HEK293 (cell line): ENCODE results near the gene MCM7.
A peak's percentile ranks its signal among the peaks of the same experiment; 100 is the strongest.

ENCODE experiments used
- CTCF ChIA-PET: fragments of 350-600 bp; formaldehyde crosslinking; extraction: SDS; loops from one replicate; lab custom pipeline; 2021; ENCODE audit warnings: antibody characterized with exemption; lab: Yijun Ruan, JAX
- POLR2A ChIA-PET: fragments of 300-600 bp; formaldehyde crosslinking; extraction: SDS; loops from one replicate; lab custom pipeline; 2020; ENCODE audit warnings: antibody characterized with exemption, inconsistent platforms; lab: Yijun Ruan, JAX
- H3K27ac ChIP-seq: fragments of 200-500 bp; sonication (Bioruptor generic); 2 replicates; pipeline ENCODE4 v1.5.1; 2014; ENCODE audit warnings: low read depth, low read length, control low read depth, inconsistent platforms; ENCODE audit errors: extremely low read depth
- H3K36me3 ChIP-seq, 2 experiments: fragments of 200-500 bp in 1 of 2; sonication (Bioruptor generic) in 1 of 2; 1 replicate in 1 of 2; 2 replicates in 1 of 2; pipeline ENCODE4 v1.5.1; 2014 to 2017; ENCODE audit warnings: inconsistent platforms in 2 of 2, low read length in 2 of 2; ENCODE audit not compliant: control insufficient read depth in 2 of 2, insufficient read depth in 1 of 2
- H3K4me1 ChIP-seq: fragments of 200-500 bp; sonication (Bioruptor generic); 2 replicates; pipeline ENCODE4 v1.5.1; 2014; ENCODE audit warnings: mild to moderate bottlenecking, low read length, inconsistent platforms; ENCODE audit not compliant: control insufficient read depth, insufficient read depth
- H3K4me3 ChIP-seq: 2 replicates; pipeline ENCODE4 v1.5.1; 2011; ENCODE audit warnings: low read depth, mild to moderate bottlenecking, control low read depth, low read length, moderate library complexity
- H3K9me3 ChIP-seq: fragments of 200-500 bp; sonication (Bioruptor generic); 2 replicates; pipeline ENCODE4 v1.5.1; 2014; ENCODE audit warnings: low read depth, low read length, inconsistent platforms; ENCODE audit not compliant: control insufficient read depth, insufficient read depth
- HOXA7 ChIP-seq: sonication (generic); formaldehyde crosslinking; IDR thresholded peaks from 2 replicates; pipeline ENCODE4 v1.8.1; 2022; ENCODE audit warnings: missing genetic modification reagents, borderline replicate concordance
- KLF1 ChIP-seq: fragments of 450-650 bp; formaldehyde crosslinking; IDR thresholded peaks from 2 replicates; pipeline ENCODE4 v1.5.1; 2016; ENCODE audit warnings: missing biosample characterization, missing genetic modification characterization
- SETDB1 ChIP-seq: IDR thresholded peaks from one replicate; pipeline ENCODE4 v1.6.1; 2017; ENCODE audit warnings: mild to moderate bottlenecking, low read length, moderate library complexity, mixed read lengths; ENCODE audit not compliant: insufficient read length
- ZBTB1 ChIP-seq: fragments of 450-650 bp; formaldehyde crosslinking; IDR thresholded peaks from 2 replicates; pipeline ENCODE4 v1.5.1; 2016; ENCODE audit warnings: missing biosample characterization, missing genetic modification characterization
- ZBTB17 ChIP-seq: fragments of 450-650 bp; formaldehyde crosslinking; IDR thresholded peaks from 2 replicates; pipeline ENCODE4 v1.5.1; 2016; ENCODE audit warnings: missing biosample characterization, missing genetic modification characterization
- ZFHX2 ChIP-seq: fragments of 450-650 bp; formaldehyde crosslinking; conservative IDR thresholded peaks from 2 replicates; pipeline ENCODE4 v1.5.1; 2016; ENCODE audit warnings: missing biosample characterization, missing genetic modification characterization
- ZFP37 ChIP-seq: fragments of 450-650 bp; formaldehyde crosslinking; IDR thresholded peaks from 2 replicates; pipeline ENCODE4 v1.5.1; 2016; ENCODE audit warnings: missing biosample characterization, missing genetic modification characterization
- ZFP41 ChIP-seq: fragments of 450-650 bp; formaldehyde crosslinking; IDR thresholded peaks from 2 replicates; pipeline ENCODE4 v1.5.1; 2016; ENCODE audit warnings: missing biosample characterization, missing genetic modification characterization, borderline replicate concordance
- ZNF211 ChIP-seq: fragments of 450-650 bp; formaldehyde crosslinking; IDR thresholded peaks from 2 replicates; pipeline ENCODE4 v1.5.1; 2016; ENCODE audit warnings: low read depth, missing biosample characterization, missing genetic modification characterization
- ZNF266 ChIP-seq: fragments of 450-650 bp; formaldehyde crosslinking; IDR thresholded peaks from 2 replicates; pipeline ENCODE4 v1.5.1; 2016; ENCODE audit warnings: missing biosample characterization, missing genetic modification characterization, low read depth
- ZNF341 ChIP-seq: fragments of 450-650 bp; formaldehyde crosslinking; IDR thresholded peaks from 2 replicates; pipeline ENCODE4; 2016; ENCODE audit warnings: low read depth, missing biosample characterization, missing genetic modification characterization
- ZNF530 ChIP-seq: fragments of 450-650 bp; formaldehyde crosslinking; IDR thresholded peaks from 2 replicates; pipeline ENCODE4 v1.5.1; 2016; ENCODE audit warnings: low read depth, missing biosample characterization, missing genetic modification characterization
- ZNF544 ChIP-seq: fragments of 450-650 bp; formaldehyde crosslinking; IDR thresholded peaks from 2 replicates; pipeline ENCODE4 v1.5.0; 2017; ENCODE audit warnings: missing biosample characterization, missing genetic modification characterization
- ZNF558 ChIP-seq: fragments of 450-650 bp; formaldehyde crosslinking; IDR thresholded peaks from 2 replicates; pipeline ENCODE4 v1.5.1; 2016; ENCODE audit warnings: missing biosample characterization, missing genetic modification characterization
- ZNF600 ChIP-seq: fragments of 450-650 bp; formaldehyde crosslinking; IDR thresholded peaks from 2 replicates; pipeline ENCODE4 v1.5.1; 2016; ENCODE audit warnings: missing biosample characterization, missing genetic modification characterization
- ZNF664 ChIP-seq: fragments of 450-650 bp; formaldehyde crosslinking; IDR thresholded peaks from 2 replicates; pipeline ENCODE4 v1.5.1; 2016; ENCODE audit warnings: missing biosample characterization, missing genetic modification characterization
- TF ChIP-seq, protein P1 (sequence below): fragments of 450-650 bp; formaldehyde crosslinking; IDR thresholded peaks from 2 replicates; pipeline ENCODE4 v1.5.1; 2016; ENCODE audit warnings: missing biosample characterization, missing genetic modification characterization
- TF ChIP-seq, protein P2 (sequence below): fragments of 450-650 bp; formaldehyde crosslinking; IDR thresholded peaks from 2 replicates; pipeline ENCODE4 v1.5.1; 2017; ENCODE audit warnings: missing biosample characterization, missing genetic modification characterization
- TF ChIP-seq, protein P3 (sequence below): fragments of 450-650 bp; formaldehyde crosslinking; IDR thresholded peaks from 2 replicates; pipeline ENCODE4 v1.5.1; 2016; ENCODE audit warnings: missing biosample characterization, missing genetic modification characterization

The MCM7 gene

DNA sequence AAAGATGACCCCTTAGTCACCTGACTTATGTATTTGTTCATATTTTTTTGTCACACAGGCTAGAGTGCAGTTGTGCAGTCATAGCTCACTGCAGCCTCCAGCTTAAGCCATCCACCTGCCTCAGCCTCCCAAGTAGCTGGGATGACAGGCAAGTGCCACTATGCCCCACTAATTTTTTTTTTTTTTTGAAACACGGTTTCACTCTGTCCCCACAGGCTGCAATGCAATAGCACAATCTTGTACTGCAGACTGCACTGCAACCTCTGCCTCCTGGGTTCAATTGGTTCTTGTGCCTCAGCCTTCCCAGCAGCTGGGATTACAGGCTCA, 27.4 kb upstream of the MCM7 start:
- ChIA-PET CTCF (interaction anchor here (0.5 to 8.7 kb wide), 16 partner anchors 12 to 659 kb away, joined by 3 to 119 read pairs (median 3); no protein-coding TSS in a partner anchor), POLR2A (interaction anchor here (0.5 to 3.7 kb wide), 2 partner anchors 27 to 705 kb away, joined by 3 to 31 read pairs; partner anchors contain the start of genes AP4M1 and MCM7)
- Histone ChIP-seq H3K4me3 (no peak overlapping the region), H3K4me1 (no peaks in the 10 kb centered on the region; the same call in 1 of the 2 replicates), H3K27ac (no peak overlapping the region), H3K36me3 (peaks cover 0 to 5% of the 10 kb centered on the region in 2 experiments; a peak in 2 of 3 replicates), H3K9me3 (no peaks in the 10 kb centered on the region)
- TF ChIP-seq ZNF664 (no peak), ZFP41 (tag by site-specific recombination) (no peak), ZFHX2 (tag by site-specific recombination) (no peak), ZBTB1 (tag by site-specific recombination) (no peak), SETDB1 (no peak), HOXA7 (no peak), ZNF544 (tag by site-specific recombination) (no peak), ZNF558 (tag by site-specific recombination) (no peak), KLF1 (tag by site-specific recombination) (no peak), ZNF211 (no peak), ZNF530 (no peak), ZFP37 (tag by site-specific recombination) (no peak)
- TF ChIP-seq, protein P1, sequence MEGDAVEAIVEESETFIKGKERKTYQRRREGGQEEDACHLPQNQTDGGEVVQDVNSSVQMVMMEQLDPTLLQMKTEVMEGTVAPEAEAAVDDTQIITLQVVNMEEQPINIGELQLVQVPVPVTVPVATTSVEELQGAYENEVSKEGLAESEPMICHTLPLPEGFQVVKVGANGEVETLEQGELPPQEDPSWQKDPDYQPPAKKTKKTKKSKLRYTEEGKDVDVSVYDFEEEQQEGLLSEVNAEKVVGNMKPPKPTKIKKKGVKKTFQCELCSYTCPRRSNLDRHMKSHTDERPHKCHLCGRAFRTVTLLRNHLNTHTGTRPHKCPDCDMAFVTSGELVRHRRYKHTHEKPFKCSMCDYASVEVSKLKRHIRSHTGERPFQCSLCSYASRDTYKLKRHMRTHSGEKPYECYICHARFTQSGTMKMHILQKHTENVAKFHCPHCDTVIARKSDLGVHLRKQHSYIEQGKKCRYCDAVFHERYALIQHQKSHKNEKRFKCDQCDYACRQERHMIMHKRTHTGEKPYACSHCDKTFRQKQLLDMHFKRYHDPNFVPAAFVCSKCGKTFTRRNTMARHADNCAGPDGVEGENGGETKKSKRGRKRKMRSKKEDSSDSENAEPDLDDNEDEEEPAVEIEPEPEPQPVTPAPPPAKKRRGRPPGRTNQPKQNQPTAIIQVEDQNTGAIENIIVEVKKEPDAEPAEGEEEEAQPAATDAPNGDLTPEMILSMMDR (tag by site-specific recombination) = no peak
- TF ChIP-seq, protein P2, sequence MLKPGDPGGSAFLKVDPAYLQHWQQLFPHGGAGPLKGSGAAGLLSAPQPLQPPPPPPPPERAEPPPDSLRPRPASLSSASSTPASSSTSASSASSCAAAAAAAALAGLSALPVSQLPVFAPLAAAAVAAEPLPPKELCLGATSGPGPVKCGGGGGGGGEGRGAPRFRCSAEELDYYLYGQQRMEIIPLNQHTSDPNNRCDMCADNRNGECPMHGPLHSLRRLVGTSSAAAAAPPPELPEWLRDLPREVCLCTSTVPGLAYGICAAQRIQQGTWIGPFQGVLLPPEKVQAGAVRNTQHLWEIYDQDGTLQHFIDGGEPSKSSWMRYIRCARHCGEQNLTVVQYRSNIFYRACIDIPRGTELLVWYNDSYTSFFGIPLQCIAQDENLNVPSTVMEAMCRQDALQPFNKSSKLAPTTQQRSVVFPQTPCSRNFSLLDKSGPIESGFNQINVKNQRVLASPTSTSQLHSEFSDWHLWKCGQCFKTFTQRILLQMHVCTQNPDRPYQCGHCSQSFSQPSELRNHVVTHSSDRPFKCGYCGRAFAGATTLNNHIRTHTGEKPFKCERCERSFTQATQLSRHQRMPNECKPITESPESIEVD = no peak
- TF ChIP-seq, protein P3, sequence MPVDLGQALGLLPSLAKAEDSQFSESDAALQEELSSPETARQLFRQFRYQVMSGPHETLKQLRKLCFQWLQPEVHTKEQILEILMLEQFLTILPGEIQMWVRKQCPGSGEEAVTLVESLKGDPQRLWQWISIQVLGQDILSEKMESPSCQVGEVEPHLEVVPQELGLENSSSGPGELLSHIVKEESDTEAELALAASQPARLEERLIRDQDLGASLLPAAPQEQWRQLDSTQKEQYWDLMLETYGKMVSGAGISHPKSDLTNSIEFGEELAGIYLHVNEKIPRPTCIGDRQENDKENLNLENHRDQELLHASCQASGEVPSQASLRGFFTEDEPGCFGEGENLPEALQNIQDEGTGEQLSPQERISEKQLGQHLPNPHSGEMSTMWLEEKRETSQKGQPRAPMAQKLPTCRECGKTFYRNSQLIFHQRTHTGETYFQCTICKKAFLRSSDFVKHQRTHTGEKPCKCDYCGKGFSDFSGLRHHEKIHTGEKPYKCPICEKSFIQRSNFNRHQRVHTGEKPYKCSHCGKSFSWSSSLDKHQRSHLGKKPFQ = no peak

DNA sequence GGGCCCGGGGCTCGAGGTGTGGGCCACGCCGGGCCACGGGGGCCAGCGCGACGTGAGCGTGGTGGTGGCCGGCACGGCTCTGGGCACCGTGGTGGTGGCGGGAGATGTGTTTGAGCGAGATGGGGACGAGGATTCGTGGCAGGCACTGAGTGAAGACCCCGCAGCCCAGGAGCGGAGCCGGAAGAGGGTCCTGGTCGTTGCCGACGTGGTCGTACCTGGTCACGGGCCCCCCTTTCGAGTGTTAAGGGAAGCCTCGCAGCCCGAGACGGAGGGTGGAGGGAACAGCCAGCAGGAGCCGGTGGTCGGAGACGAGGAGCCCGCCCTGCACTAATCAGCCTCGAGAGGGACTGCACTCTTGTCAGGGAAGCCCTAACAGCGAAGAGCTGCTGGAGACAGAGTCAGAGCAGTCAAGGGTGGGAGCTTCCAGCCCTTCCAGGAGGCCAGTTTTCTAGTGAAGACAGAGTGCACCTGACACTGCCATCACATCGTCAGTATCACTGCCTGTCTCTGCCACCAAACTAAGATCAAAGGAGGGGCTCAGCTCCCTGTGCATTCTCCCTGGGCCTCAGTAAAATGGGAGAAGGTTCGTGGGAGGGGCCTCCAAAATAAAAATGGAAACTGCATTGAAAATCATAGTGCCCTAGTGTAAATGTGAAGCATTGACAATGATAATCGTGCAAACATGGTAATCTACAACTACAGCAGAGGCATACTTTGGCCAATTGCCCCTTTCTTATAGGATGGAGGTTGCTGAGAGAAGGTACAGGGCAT, 26.9 kb upstream of the MCM7 start:
- POLR2A ChIA-PET = interaction anchor here (0.5 to 3.7 kb wide), 2 partner anchors 27 to 705 kb away, joined by 3 to 31 read pairs; partner anchors contain the start of genes AP4M1 and MCM7
- CTCF ChIA-PET = interaction anchor here (0.5 to 2.0 kb wide), 14 partner anchors 13 to 659 kb away, joined by 3 to 10 read pairs (median 3); no protein-coding TSS in a partner anchor
- Histone ChIP-seq H3K36me3 (peaks cover 0 to 5% of the 10 kb centered on the region in 2 experiments; a peak in 2 of 3 replicates), H3K9me3 (no peaks in the 10 kb centered on the region), H3K4me1 (no peaks in the 10 kb centered on the region; the same call in 1 of the 2 replicates), H3K4me3 (peak overlapping the region; percentile 79), H3K27ac (peak overlapping the region; percentile 98; the same call in 1 of the 2 replicates)
- TF ChIP-seq ZNF266 (no peak), ZNF341 (tag by site-specific recombination) (peak; percentile 96), ZNF600 (tag by site-specific recombination) (peak; percentile 78), ZBTB17 (tag by site-specific recombination) (peak; percentile 54)
